Measurements from ENCODE around the gene NEURL1B.

- TF ChIP-seq CTCF (conservative IDR thresholded peaks at IDR 0.05) (no peak), ZFX (IDR thresholded peaks at IDR 0.05) (no peak)
Measured at GRCh38 chr5:172683645-172684471, 42.8 kb downstream of the NEURL1B start.
